HCT116 (cell line): ENCODE results near the gene CCP110. TPM values are rescaled to one million over a fixed set of nuclear protein-coding genes. Genes with fewer than 3 reads are reported as not detected.

ENCODE experiments used
- ATAC-seq: fragments of 200-7000 bp; cut with Tn5 transposase; 2 replicates; pipeline ENCODE4 v1.9.1; 2020; ENCODE audit warnings: mild to moderate bottlenecking, moderate library complexity
- BruUV-seq: library from RNA; stranded (reverse); fragments of 400-500 nt; replicated peaks from 2 replicates; lab custom pipeline; 2021; lab: Mats Ljungman, UMichigan
- CTCF ChIA-PET: fragments of 300-600 bp; sonication (Branson Sonifier 250); formaldehyde crosslinking; loops from one replicate; lab custom pipeline; 2021; ENCODE audit warnings: antibody characterized with exemption; lab: Charles Lee
- POLR2A ChIA-PET: fragments of 300-600, 350-600 bp; sonication (Branson Sonifier 250); formaldehyde crosslinking; loops from one replicate; lab custom pipeline; 2021; ENCODE audit warnings: antibody characterized with exemption; lab: Charles Lee
- RAD21 ChIA-PET, 2 experiments: fragments of 300-600 bp; sonication (Branson Sonifier 250); formaldehyde crosslinking; loops; one replicate each; lab custom pipeline; 2023; ENCODE audit warnings: low total read pairs in 2 of 2; ENCODE audit not compliant: uncharacterized antibody in 2 of 2, unreplicated experiment in 2 of 2, low non-redundant PET in 1 of 2; lab: Charles Lee
- DNase-seq: peaks from one replicate; pipeline ENCODE4 v3.0.0-alpha.2; 2010; ENCODE audit warnings: low read depth, low spot score
- H2AFZ ChIP-seq: fragments of 200-600 bp; shearing (Covaris generic), sonication (generic); 2 replicates; pipeline ENCODE4 v1.6.1; 2017; ENCODE audit warnings: low read depth, mixed run types, mixed read lengths, antibody characterized with exemption, low read length; ENCODE audit not compliant: poor library complexity, severe bottlenecking
- H3K27ac ChIP-seq: 2 replicates; pipeline ENCODE4 v1.5.1; 2012; ENCODE audit warnings: low read depth, low read length
- H3K27me3 ChIP-seq: fragments of 200-600 bp; sonication (generic); 2 replicates; pipeline ENCODE4 v1.6.1; 2016; ENCODE audit warnings: mixed run types, low read length, mixed read lengths; ENCODE audit not compliant: insufficient read depth
- H3K36me3 ChIP-seq, 2 experiments: fragments of 200-500 bp in 1 of 2; fragments of 200-600 bp in 1 of 2; sonication (Bioruptor generic) in 1 of 2; sonication (generic) in 1 of 2; 2 replicates each; pipeline versions ENCODE4 v1.5.1 to v1.6.1; 2014 to 2016; ENCODE audit warnings: low read length in 2 of 2, inconsistent platforms in 1 of 2, mixed read lengths in 1 of 2, mixed run types in 1 of 2; ENCODE audit not compliant: insufficient read depth in 2 of 2, control insufficient read depth in 1 of 2
- H3K4me1 ChIP-seq, 2 experiments: fragments of 200-600 bp in 1 of 2; sonication (generic) in 1 of 2; 2 replicates each; pipeline versions ENCODE4 v1.5.1 to v1.6.1; 2012 to 2017; ENCODE audit warnings: low read length in 2 of 2, inconsistent platforms in 1 of 2, mild to moderate bottlenecking in 1 of 2, mixed read lengths in 1 of 2, mixed run types in 1 of 2, moderate library complexity in 1 of 2; ENCODE audit not compliant: insufficient read depth in 2 of 2, control insufficient read depth in 1 of 2
- H3K4me2 ChIP-seq: fragments of 200-600 bp; sonication (generic); 2 replicates; pipeline ENCODE4 v1.6.1; 2017; ENCODE audit warnings: mixed run types, low read length, mixed read lengths
- H3K4me3 ChIP-seq, 2 experiments: fragments of 200-600 bp in 1 of 2; sonication (generic) in 1 of 2; replicated peaks in 1 of 2; 2 replicates each; pipeline ENCODE4 v1.5.1; 2011 to 2016; ENCODE audit warnings: low read length in 2 of 2, control low read depth in 1 of 2, low read depth in 1 of 2, mild to moderate bottlenecking in 1 of 2, mixed read lengths in 1 of 2, mixed run types in 1 of 2
- H3K79me2 ChIP-seq: fragments of 200-600 bp; sonication (generic); 2 replicates; pipeline ENCODE4 v1.6.1; 2017; ENCODE audit warnings: mild to moderate bottlenecking, mixed run types, low read length, moderate library complexity, mixed read lengths; ENCODE audit not compliant: insufficient read depth
- H3K9ac ChIP-seq: fragments of 200-600 bp; sonication (generic); 2 replicates; pipeline ENCODE4 v1.6.1; 2016; ENCODE audit warnings: low read length, mixed read lengths
- H3K9me2 ChIP-seq: fragments of 200-600 bp; sonication (generic), shearing (Covaris generic); 2 replicates; pipeline ENCODE4 v1.6.1; 2017; ENCODE audit warnings: mixed run types, mild to moderate bottlenecking, moderate library complexity; ENCODE audit not compliant: insufficient read depth
- H3K9me3 ChIP-seq, 2 experiments: fragments of 200-500 bp in 1 of 2; fragments of 200-600 bp in 1 of 2; sonication (Bioruptor generic) in 1 of 2; sonication (generic) in 1 of 2; 2 replicates each; pipeline ENCODE4 v1.6.1; 2014 to 2017; ENCODE audit warnings: low read length in 2 of 2, mixed read lengths in 2 of 2, inconsistent platforms in 1 of 2, low read depth in 1 of 2, mild to moderate bottlenecking in 1 of 2, mixed run types in 1 of 2, moderate library complexity in 1 of 2; ENCODE audit not compliant: control insufficient read depth in 1 of 2, insufficient read depth in 1 of 2
- H4K20me1 ChIP-seq: fragments of 200-600 bp; sonication (generic), shearing (Covaris generic); 2 replicates; pipeline ENCODE4 v1.6.1; 2017; ENCODE audit warnings: mixed run types, mild to moderate bottlenecking, moderate library complexity; ENCODE audit not compliant: insufficient read depth
- ATF3 ChIP-seq: IDR thresholded peaks from 2 replicates; pipeline ENCODE4 v1.6.1; 2012
- CTCF ChIP-seq, 3 experiments: fragments of 200-600 bp in 1 of 3; sonication (generic) in 1 of 3; IDR thresholded peaks in 2 of 3; conservative IDR thresholded peaks in 1 of 3; 2 replicates each; pipeline ENCODE4 v1.5.1; 2012 to 2017; ENCODE audit warnings: low read depth in 2 of 3, low read length in 2 of 3, antibody characterized with exemption in 1 of 3, borderline replicate concordance in 1 of 3, control low read depth in 1 of 3, mild to moderate bottlenecking in 1 of 3, mixed read lengths in 1 of 3, mixed run types in 1 of 3, moderate library complexity in 1 of 3; ENCODE audit not compliant: insufficient read depth in 1 of 3
- ELF1 ChIP-seq: IDR thresholded peaks from 2 replicates; pipeline ENCODE4 v1.6.1; 2012; ENCODE audit warnings: low read depth, borderline replicate concordance
- EZH2phosphoT487 ChIP-seq: fragments of 200-600 bp; IDR thresholded peaks from 2 replicates; pipeline ENCODE4 v1.6.1; 2018; ENCODE audit warnings: antibody characterized with exemption, borderline replicate concordance
- FOSL1 ChIP-seq: IDR thresholded peaks from 2 replicates; pipeline ENCODE4 v1.6.1; 2012; ENCODE audit warnings: low read depth
- JUND ChIP-seq: IDR thresholded peaks from 2 replicates; pipeline ENCODE4 v1.6.1; 2012
- POLR2A ChIP-seq: IDR thresholded peaks from 2 replicates; pipeline ENCODE4 v1.7.0; 2011; ENCODE audit warnings: borderline replicate concordance; ENCODE audit not compliant: insufficient read depth, insufficient read length; ENCODE audit errors: extremely low read depth
- POLR2AphosphoS5 ChIP-seq: IDR thresholded peaks from 2 replicates; pipeline ENCODE4 v1.6.1; 2011; ENCODE audit warnings: mild to moderate bottlenecking, low read depth, low read length, moderate library complexity
- RAD21 ChIP-seq: IDR thresholded peaks from 2 replicates; pipeline ENCODE4 v1.6.1; 2012; ENCODE audit warnings: low read depth, mild to moderate bottlenecking
- REST ChIP-seq: IDR thresholded peaks from 2 replicates; pipeline ENCODE4 v1.6.1; 2012; ENCODE audit warnings: low read depth
- SP1 ChIP-seq: IDR thresholded peaks from 2 replicates; pipeline ENCODE4 v1.6.1; 2012; ENCODE audit warnings: low read depth
- SRF ChIP-seq: IDR thresholded peaks from 2 replicates; pipeline ENCODE4 v1.6.1; 2012; ENCODE audit warnings: low read depth
- TCF7L2 ChIP-seq: IDR thresholded peaks from 2 replicates; pipeline ENCODE4 v1.7.0; 2011; ENCODE audit warnings: borderline replicate concordance, inconsistent platforms; ENCODE audit not compliant: insufficient read depth, insufficient read length; ENCODE audit errors: extremely low read depth
- ZNF274 ChIP-seq: fragments of 200-500 bp; sonication (Bioruptor generic); IDR thresholded peaks from 2 replicates; pipeline ENCODE4 v1.6.1; 2014; ENCODE audit warnings: mild to moderate bottlenecking, low read depth, low read length, inconsistent platforms
- intact Hi-C: fragments of 100-400 bp; cut with micrococcal nuclease; formaldehyde crosslinking; loops from 2 replicates; pipeline ENCODE4 v1.10.0; 2022
- total RNA-seq: library from RNA; stranded (reverse); gene quantifications from one replicate; pipeline ENCODE4 v1.2.1, GENCODE V29; 2021; ENCODE audit not compliant: unreplicated experiment

CCP110 gene
- total RNA-seq, 1 experiment from 2014 or later, result 21.4 TPM

GRCh38 chr16:19512297-19512696, 11.4 kb upstream of the CCP110 start:
- no peak overlapping the region for H3K4me2 ChIP-seq
- DNase-seq (no peak), ATAC-seq (no peak)
- H4K20me1 ChIP-seq, result no peaks in the 10 kb centered on the region
- peaks cover 0 to 2% of the 10 kb centered on the region in 2 experiments; a peak in 3 of 4 replicates for H3K4me1 ChIP-seq
- RAD21 ChIA-PET, result no interaction called here
- no peak for TF ChIP-seq RAD21
- no peak for TF ChIP-seq POLR2AphosphoS5
- TF ChIP-seq ZNF274, result no peak
- TF ChIP-seq SP1, result no peak
- no peak for TF ChIP-seq FOSL1
- no peak for TF ChIP-seq SRF
- TF ChIP-seq JUND, result no peak
- TF ChIP-seq ELF1, result no peak
- no TSS peak for BruUV-seq
- no peak overlapping the region for H3K4me3 ChIP-seq
- H3K27me3 ChIP-seq, result no peaks in the 10 kb centered on the region
- intact Hi-C loops, result no loop called here
- CTCF ChIA-PET, result no interaction called here
- H3K9ac ChIP-seq, result no peak overlapping the region
- H2AFZ ChIP-seq, result no peak overlapping the region
- H3K79me2 ChIP-seq, result no peaks in the 10 kb centered on the region; the same call in 1 of the 2 replicates
- peaks cover 21 to 34% of the 10 kb centered on the region in 2 experiments; a peak in 3 of 4 replicates for H3K36me3 ChIP-seq
- H3K27ac ChIP-seq, result no peak overlapping the region
- POLR2A ChIA-PET, result no interaction called here
- H3K9me2 ChIP-seq, result no peaks in the 10 kb centered on the region
- no peaks in the 10 kb centered on the region for H3K9me3 ChIP-seq

GRCh38 chr16:19513377-19514053, 10.2 kb upstream of the CCP110 start:
- peaks cover 0 to 8% of the 10 kb centered on the region in 2 experiments; a peak in 3 of 4 replicates for H3K4me1 ChIP-seq
- TF ChIP-seq TCF7L2 (no peak), ATF3 (no peak), POLR2A (no peak), REST (no peak), POLR2AphosphoS5 (no peak), CTCF (IDR thresholded peaks at IDR 0.05 in 2 of 3, conservative IDR thresholded peaks at IDR 0.05 in 1 of 3; ENCODE audit: borderline replicate concordance in 1 of 3, insufficient read depth in 1 of 3, low read depth in 2 of 3, low read length in 2 of 3) (no peak), EZH2phosphoT487 (no peak), JUND (no peak), SRF (no peak)

More at GRCh38 chr16:19513377-19514053, 10.2 kb upstream of the CCP110 start:
- no peak for DNase-seq
- no peak overlapping the region for H3K4me3 ChIP-seq
- no peaks in the 10 kb centered on the region for H4K20me1 ChIP-seq
- no peak for ATAC-seq
- H3K9me3 ChIP-seq, result no peaks in the 10 kb centered on the region
- no peaks in the 10 kb centered on the region for H3K9me2 ChIP-seq
- H2AFZ ChIP-seq, result no peak overlapping the region
- no peak overlapping the region for H3K9ac ChIP-seq
- no peak overlapping the region for H3K27ac ChIP-seq
- ChIA-PET CTCF (interaction anchor here (2.2 kb wide), 1 partner anchor 11 kb away, joined by 5 read pairs; no protein-coding TSS in a partner anchor), POLR2A (no interaction called here), RAD21 (no interaction called here)
- H3K79me2 ChIP-seq, result peaks cover 3% of the 10 kb centered on the region
- intact Hi-C loops, result no loop called here
- H3K27me3 ChIP-seq, result no peaks in the 10 kb centered on the region
- H3K4me2 ChIP-seq, result no peak overlapping the region
- H3K36me3 ChIP-seq, result peaks cover 24 to 34% of the 10 kb centered on the region in 2 experiments; a peak in 3 of 4 replicates
- no TSS peak for BruUV-seq
